T follicular helper cell (primary cell): ENCODE data around the gene CD34.
"Not testable (repeated sequence)": the region's sequence is repeated elsewhere in the genome, so short reads cannot be mapped to it uniquely, and the experiment has no call there.

Experiments used
- DNase-seq: peaks from one replicate; pipeline ENCODE4 v3.0.0-alpha.2; 2020; ENCODE audit warnings: low read depth
- total RNA-seq, 2 experiments: gene quantifications; one replicate each; lab custom pipeline; 2026; lab: John Stamatoyannopoulos, UW

The CD34 gene, protein sequence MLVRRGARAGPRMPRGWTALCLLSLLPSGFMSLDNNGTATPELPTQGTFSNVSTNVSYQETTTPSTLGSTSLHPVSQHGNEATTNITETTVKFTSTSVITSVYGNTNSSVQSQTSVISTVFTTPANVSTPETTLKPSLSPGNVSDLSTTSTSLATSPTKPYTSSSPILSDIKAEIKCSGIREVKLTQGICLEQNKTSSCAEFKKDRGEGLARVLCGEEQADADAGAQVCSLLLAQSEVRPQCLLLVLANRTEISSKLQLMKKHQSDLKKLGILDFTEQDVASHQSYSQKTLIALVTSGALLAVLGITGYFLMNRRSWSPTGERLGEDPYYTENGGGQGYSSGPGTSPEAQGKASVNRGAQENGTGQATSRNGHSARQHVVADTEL
- total RNA-seq = 0 reads per million in 2 experiments

DNA sequence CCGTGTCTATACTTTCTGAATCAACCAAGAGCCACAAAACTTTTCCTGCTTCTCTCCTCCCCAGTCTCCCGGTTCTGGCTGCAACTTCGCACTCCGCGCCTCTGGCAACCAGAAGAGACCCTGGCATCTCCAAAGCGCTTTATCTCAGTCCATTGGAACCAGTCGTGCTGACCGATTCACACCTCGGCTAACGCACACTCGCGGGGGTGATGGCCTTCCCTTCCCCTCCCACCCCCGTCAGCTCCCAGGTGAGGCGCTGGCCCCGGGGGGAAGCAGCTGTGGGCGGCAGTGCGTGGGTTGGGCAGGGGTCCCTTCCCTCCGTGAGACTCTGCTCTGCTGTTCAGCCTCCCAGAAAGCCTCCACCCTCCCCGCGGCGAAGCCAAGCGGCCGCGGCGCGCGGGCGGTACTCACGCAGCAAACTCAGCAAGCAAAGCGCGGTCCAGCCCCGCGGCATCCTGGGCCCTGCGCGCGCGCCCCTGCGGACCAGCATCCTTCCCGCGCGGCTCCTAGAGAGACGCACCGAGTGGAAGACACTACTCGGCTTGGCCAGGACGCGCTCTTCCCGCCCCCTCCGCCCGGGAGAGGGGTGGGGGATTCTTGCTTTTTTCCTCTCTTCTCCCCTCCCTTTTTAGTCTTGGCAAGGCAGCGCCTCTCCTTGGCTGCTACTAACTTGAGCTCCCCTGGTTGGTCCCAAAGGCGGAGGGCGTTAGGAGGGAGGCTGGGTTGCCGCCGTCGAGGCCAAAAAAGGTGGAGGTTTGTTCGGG lies at the start of gene CD34:
Gene CD34, minus strand, starts transcription at position 535 of the 764 bp plus-strand sequence. Its CDS starts 45 bp downstream, at position 490.
- DNase-seq = no peak

DNA sequence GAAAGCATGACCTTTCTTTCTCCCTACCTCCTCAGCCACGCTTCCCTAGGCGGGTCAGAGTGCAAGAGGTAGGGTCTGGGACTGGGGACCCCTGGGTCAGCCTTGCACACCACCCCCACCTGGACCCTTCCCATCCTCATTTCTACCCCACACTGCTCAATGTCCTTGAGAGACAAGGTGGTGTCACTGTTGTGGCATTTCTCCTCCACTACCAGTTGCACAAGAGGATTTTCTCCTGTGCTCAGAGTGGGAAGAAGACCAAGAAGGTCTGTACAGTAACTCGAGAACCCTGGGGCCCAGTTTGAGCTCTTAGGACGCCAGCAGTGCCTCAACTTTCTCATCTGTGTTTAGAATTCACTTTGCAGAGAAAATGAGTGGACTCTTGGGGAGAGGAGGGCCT lies 49.4 kb upstream of the CD34 start:
- no peak for DNase-seq

DNA sequence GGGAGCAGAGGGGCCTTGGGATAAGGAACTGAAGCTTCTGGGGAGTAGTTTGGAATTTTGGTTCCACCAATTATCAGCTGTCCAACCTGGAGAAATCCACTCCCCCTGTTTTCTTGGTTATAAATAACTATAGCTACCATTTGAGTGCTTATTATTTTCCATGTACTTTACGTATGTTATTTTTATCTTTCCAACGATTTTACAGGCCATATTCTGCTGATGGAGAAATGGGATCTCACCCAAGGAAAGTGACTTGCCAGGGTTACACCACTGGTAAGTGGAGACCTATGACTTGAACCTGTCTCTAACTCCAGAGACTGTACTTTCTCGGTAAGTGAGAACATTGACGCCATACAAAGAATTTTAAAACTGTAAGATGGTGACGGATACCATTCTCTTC lies 49.0 kb upstream of the CD34 start:
- no peak for DNase-seq

DNA sequence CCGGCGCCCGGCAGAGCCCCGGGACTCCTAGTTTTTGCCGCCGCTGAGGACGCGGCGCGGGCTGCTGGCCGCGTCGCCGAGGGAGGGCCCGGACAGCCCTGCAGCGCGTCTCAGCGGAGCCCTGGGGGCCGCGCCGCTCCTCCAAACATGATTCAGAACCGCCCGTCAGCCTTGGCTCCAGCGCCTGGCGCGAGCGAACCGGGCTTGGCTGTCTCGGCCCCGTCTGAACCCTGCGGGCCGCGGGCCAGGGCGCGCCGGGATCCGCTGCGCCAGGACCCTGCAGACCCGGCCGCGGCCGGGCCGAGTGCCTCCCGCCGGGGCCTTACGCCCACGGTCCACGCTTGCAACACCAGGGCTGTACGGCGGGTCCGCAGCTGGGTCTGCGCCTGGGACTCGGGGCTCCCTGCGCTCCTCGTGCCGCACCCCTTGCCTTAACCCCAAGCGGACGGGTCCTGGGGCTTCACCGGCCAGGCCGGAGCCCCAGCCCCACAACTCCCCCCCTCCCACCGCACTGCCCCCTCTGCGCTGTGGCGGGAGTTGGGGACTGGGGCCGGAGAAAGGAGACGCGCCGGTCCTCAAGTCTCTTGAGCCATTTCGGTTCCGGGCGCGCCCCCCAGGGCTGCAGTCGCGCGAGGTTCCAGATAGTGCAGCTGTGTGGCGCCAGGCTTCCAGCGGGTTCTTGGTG lies 48.4 kb upstream of the CD34 start:
- no peak for DNase-seq

DNA sequence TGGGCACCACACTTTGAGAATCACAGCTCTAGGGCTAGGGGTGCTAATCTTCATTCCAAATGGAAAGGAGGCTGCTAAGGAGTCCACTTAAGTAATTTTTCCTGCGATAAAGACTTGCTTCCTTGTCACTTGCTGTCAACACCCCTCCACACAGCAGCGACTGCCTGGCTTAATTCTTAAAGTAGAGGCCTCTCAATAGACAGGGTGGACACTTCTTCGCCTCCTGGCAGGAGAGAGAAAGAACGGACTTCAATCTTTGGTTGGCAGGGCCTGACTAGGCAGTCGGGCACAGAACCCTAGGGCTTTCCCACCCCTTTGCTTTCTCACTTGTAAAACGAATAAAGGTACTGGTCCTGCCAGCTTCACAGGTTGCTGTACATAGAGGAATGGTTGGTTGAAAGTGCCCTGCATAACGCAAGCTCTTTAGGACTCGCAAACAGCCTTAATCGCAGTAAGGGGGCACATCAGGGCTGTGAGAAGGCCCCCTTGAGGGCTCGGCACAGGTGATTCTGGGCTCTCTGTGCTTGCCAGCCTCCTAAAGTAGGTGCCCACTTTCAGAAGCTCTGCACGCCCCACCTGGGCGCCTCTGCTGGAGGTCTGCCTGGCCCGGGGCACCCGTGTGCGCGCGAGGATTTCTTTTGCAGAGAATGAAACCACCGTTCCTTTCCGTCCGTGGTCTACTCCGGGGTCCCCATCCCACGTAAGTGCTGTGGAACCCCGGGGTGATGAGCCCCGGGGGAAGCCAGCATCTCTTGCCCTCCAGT lies 47.6 kb upstream of the CD34 start:
- DNase-seq = no peak

DNA sequence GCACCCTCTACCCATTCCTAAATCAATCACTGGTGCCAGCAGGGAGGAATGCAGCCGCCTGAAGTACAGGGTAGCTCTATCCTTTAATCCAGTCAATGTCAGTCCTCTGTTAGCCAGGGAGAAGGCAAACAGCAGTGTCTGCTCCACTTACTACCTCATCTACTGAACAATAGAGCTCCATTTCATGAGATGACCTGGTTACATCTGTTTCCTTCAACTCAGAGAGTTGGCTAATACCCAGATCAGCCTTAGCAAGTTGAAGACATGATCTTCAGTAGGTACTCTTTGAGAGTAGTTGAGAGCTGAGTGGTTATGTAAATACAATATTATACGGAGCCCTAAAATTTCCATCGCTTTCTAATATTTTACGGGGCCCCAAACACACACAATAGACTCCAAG lies 46.1 kb upstream of the CD34 start:
- DNase-seq = no peak

DNA sequence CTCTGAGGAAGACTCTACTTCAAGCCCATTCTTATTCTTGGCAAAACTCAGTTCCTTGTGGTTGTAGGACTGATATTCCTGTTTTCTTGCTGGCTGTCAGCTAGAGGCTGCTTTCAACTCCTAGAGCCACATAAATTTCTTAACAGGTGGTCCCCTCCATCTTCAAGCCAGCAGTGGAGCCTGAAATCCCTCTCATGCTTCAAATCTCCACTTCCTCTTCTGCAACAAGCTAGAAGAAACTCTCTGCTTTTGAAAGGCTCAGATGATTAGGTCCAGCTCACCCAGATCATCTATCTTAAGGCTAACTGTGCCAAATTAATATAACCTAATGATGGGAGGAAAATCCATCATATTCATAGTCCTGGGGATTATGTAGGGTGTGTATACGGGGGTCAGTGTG lies 43.2 kb upstream of the CD34 start:
- no peak for DNase-seq

DNA sequence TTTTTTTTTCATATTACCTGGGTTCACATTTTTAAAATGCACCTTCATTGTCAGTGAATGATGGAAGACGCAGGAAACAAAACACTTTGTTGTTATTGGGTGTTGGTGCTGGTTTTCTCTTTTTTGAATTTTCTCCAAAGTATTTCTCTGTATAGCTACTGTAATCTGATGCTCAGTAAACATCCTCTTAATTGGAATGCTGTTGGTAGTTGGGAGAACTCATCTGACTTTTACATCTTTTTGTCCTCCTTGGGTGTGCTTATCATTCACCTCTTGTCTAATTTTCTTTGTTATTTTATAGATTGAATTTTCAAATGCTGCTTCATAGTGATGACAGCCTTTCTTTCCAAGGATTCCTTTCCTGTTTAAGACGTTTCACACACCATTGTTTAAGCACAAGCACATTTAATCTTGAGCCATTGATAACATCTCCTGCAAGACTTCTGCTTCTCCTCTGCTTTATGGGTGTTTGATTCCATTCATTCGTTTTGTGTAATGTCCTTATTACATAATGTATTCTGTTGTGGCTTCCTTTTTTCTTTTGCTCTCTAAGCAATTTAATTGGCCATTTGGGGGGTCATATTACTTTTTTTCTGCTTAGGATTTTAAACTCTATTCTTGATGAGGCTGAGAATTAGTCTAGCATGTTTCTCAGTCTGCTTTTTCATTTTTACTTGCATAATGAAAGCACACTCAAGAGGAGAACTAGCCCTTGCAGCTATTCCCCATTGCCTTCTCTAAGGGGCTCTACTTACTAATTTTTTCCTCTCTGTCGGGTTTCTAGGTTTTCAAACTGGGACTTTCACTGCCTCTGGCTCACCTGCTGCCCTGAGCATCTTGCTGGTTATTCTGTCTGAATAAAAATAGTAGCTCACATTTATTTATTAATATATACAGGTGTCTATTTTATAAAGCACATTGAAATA lies 42.0 kb upstream of the CD34 start:
- DNase-seq = no peak

DNA sequence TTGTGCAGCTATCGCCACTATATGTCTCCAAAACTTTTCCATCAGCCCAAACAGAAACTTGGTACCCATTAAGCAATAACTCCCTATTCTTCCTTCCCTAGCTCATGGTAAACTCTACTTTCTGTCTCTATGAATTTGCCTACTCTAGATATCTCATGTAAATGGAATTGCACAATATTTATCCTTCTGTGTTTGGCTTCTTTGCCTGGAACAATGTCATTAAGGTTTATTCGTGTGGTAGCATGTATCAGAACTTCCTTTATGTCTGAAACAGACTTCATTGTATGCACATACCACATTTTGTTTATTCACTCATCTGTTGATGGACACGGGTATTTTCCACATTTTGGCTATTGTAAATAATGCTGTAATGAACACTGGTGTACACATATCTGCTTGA lies 40.7 kb upstream of the CD34 start:
- DNase-seq = no peak

DNA sequence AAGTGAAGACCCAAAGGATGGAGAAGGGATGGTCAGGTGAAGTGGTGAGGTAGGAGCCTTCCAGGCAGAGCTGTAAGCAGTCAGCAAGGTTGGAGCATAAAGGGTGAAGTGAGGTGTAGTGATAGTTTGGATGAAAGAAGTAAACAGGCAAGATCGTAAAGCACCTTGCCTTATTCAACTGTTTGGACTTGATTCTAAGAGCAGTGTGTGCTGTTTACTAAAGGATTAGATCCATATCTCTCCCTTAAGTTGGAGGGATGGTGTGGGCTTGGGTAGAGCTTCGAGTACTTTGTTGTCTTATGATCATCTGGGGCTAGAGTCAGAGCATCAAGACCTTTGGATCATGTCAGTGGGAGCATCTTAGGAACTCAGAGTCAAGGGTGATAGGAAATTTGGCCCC lies 39.8 kb upstream of the CD34 start:
- no peak for DNase-seq

DNA sequence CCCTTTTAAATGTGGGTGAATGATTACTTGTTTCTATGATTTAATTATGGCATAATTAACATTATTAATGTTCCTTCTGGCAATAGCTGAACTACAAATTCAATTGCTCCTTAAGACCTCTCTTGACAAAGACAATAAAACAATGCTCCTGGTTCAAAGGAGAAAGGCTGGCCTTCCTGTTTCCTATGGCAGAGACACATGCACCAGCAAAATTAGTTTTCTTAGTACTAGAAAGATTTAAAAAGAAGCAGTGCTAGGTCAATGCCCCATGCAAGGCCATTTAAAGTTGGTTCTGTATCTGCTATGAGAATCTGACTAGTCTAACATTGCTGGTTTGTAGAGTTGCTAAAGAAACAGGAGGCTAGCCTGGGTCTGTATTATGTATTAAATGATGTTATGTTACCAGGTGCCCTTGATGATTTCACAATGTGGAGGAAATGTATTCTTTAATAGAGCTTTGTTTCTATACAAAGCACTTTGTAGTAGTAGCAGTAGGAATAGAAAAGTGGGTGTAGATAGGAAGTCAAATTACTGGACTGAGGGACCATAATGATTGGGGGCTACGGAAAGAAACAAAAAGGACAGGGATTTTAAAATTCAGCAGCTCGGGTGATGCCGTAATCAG lies 38.8 kb upstream of the CD34 start:
- no peak for DNase-seq

DNA sequence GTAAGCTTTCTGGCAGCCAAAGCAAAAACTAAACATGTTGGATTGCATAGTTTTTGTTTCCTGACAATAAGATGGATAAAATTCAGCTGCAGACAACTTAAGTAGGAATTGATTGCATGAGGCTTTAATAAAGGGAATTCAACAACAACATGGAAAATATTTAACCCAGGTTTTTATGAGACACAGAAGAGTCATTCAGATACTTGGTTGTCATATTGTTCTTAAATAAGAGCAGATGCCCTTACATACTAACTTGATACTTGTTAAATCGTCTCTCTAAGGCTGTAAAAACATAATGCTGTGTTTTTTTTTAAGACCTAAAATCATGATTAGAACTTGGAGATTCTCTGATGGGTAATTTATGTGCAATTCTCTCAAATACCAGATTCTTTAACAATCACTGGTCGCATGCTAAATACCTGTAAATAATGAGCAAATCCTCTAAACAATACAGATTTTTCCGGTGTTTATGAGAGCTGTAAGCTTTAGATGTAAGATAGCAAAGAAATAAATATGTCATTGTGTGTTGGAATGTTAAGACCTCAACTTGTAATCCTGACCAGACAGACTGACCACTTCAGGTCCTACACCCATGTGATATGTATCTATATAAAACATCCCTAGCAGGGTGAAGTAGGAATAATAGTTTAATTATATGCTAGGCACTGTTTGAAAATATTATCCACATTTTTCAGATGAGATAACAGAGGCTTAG lies 37.8 kb upstream of the CD34 start:
- no peak for DNase-seq

DNA sequence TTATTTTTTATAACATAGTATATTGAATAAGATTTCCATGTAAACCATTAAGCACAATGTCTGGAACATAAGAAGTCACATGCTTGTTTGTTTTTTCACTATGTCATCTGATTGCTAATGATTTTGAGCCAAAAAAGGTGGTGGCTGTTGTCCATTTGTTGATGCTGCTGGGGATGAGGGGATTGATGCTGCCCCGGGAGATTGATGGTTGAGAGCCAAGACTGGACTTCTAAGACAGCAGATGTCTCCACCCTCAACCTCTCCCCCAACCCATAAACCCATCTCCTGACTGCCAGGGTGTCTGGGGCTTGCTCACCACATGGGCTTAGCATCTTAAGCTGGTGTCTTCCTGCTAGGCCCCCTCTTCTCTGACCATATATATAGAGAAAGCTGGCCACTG lies 35.8 kb upstream of the CD34 start:
- DNase-seq = no peak

DNA sequence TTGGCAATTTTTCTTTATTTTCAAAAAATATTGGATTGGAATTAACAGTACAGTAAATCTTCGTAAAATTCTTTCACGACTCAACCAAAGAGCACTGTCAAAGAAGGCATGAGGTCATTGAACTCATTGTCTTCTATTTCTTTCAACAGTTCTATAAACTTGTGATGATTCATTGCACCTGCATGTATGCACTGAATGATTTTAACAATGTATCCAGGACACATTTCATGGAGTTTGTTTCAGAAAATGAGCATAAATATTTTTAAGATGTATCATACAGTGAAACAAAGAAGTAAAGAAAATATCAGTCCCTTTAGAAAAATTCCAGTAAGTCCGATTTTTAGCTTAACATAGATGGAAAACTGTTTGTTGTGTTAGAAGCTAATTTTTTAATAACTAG lies 33.6 kb upstream of the CD34 start:
- no peak for DNase-seq

DNA sequence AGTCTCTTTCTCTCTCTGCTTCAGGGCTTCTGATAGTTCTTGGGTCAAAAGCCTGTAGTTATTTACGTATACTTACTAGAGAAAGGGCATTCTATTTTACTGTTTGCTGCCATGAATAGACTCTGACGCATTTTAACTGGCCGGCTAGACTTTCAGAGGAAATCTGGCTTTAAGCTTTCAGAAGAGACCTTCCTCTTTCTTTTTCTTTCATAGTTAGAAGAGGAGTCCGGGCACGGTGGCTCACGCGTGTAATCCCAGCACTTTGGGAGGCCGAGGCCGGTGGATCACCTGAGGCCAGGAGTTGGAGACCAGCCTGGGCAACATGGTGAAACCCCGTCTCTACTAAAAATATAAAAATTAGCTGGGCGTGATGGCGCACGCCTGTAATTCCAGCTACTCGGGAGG lies 31.4 kb upstream of the CD34 start:
- DNase-seq = not testable (repeated sequence)

DNA sequence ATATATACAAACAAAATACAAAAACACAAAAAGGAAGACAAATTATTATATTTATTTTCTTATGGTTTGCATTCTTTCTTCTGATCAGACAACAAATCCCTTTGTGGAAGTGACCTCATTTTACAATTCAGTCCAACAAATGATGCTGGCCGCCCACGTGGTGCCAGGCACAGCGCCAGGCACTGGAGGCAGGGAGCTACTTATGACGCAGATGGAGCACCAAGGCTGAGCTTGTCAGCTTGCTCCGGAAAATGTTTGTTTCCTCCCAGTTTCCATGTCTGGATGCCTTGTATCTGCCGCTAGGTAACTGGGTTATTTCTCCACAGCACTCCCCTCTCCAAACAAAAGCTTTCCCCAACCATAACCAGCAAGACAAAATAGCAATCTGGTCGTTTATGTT lies 30.7 kb upstream of the CD34 start:
- DNase-seq = no peak

DNA sequence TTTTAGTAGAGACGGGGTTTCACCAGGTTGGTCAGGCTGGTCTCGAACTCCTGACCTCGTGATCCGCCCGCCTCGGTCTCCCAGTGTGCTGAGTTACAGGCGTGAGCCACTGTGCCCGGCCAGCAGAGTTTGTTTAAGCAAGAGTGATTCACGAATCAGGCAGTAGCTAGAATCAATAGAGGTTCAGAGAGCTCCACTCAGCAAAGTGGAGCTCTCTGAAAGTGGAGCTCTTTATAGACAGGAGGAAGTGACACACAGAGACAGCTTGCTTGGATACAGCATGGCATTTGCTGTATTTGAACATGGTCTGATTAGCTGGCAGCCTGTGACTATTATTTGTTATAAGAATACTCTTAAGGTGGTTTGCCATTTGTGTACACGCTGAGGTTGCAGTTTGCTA lies 27.1 kb upstream of the CD34 start:
- DNase-seq = no peak

DNA sequence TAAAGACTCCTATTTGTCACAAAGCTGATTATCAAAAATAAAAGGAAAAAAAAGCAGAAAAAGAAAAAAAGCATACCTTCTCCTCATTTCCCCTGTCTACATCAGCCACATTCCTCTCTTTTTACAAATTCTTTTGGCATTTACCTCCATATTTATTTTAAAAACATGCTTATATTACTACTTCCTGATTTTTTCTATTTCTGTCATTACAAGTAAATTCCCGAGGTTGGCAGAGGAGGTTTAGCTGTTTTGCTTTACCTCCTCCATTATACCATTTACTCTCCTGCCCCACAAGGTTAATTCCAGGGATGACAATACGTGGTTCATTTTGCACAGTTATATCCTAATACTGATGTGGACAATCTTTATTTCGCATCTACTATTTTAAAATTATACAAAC lies 26.3 kb upstream of the CD34 start:
- DNase-seq = no peak

DNA sequence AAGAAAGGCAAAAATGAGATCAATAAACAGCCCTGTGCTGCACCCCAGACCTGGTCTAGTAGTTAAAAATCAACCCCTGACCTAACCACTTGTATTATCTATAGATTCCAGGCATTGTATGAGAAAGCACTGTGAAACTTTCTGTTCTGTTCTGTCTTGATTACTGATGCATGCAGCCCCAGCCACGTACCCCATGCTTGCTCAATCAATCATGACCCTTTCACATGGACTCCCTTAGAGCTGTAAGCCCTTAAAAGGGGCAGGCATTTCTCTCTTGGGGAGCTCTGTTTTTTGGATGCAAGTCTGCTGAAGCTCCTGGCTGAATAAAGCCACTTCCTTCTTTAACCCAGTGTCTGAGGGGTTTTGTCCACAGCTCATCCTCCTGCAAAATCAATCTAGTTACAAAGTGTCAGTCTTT lies 24.2 kb upstream of the CD34 start:
- DNase-seq = no peak
